ENCODE data around the gene ZNF358.

- TF ChIP-seq CTCF (IDR thresholded peaks at IDR 0.05) (no peak), POLR2A (IDR thresholded peaks at IDR 0.05) (no peak)
These were observed 6.3 kb upstream of the ZNF358 start for GRCh38 chr19:7509625-7510024.

Measured in right lobe of liver (tissue), 4 donors.